HCT116 (cell line): ENCODE results near the gene SDC3. TPM values are rescaled to one million over a fixed set of nuclear protein-coding genes. Genes with fewer than 3 reads are reported as not detected.

Source experiments
- ATAC-seq: fragments of 200-7000 bp; cut with Tn5 transposase; 2 replicates; pipeline ENCODE4 v1.9.1; 2020; ENCODE audit warnings: mild to moderate bottlenecking, moderate library complexity
- BruUV-seq: library from RNA; stranded (reverse); fragments of 400-500 nt; replicated peaks from 2 replicates; lab custom pipeline; 2021; lab: Mats Ljungman, UMichigan
- CTCF ChIA-PET: fragments of 300-600 bp; sonication (Branson Sonifier 250); formaldehyde crosslinking; loops from one replicate; lab custom pipeline; 2021; ENCODE audit warnings: antibody characterized with exemption; lab: Charles Lee
- POLR2A ChIA-PET: fragments of 300-600, 350-600 bp; sonication (Branson Sonifier 250); formaldehyde crosslinking; loops from one replicate; lab custom pipeline; 2021; ENCODE audit warnings: antibody characterized with exemption; lab: Charles Lee
- RAD21 ChIA-PET, 2 experiments: fragments of 300-600 bp; sonication (Branson Sonifier 250); formaldehyde crosslinking; loops; one replicate each; lab custom pipeline; 2023; ENCODE audit warnings: low total read pairs in 2 of 2; ENCODE audit not compliant: uncharacterized antibody in 2 of 2, unreplicated experiment in 2 of 2, low non-redundant PET in 1 of 2; lab: Charles Lee
- DNase-seq: peaks from one replicate; pipeline ENCODE4 v3.0.0-alpha.2; 2010; ENCODE audit warnings: low read depth, low spot score
- H2AFZ ChIP-seq: fragments of 200-600 bp; shearing (Covaris generic), sonication (generic); 2 replicates; pipeline ENCODE4 v1.6.1; 2017; ENCODE audit warnings: low read depth, mixed run types, mixed read lengths, antibody characterized with exemption, low read length; ENCODE audit not compliant: poor library complexity, severe bottlenecking
- H3K27ac ChIP-seq: 2 replicates; pipeline ENCODE4 v1.5.1; 2012; ENCODE audit warnings: low read depth, low read length
- H3K27me3 ChIP-seq: fragments of 200-600 bp; sonication (generic); 2 replicates; pipeline ENCODE4 v1.6.1; 2016; ENCODE audit warnings: mixed run types, low read length, mixed read lengths; ENCODE audit not compliant: insufficient read depth
- H3K36me3 ChIP-seq, 2 experiments: fragments of 200-500 bp in 1 of 2; fragments of 200-600 bp in 1 of 2; sonication (Bioruptor generic) in 1 of 2; sonication (generic) in 1 of 2; 2 replicates each; pipeline versions ENCODE4 v1.5.1 to v1.6.1; 2014 to 2016; ENCODE audit warnings: low read length in 2 of 2, inconsistent platforms in 1 of 2, mixed read lengths in 1 of 2, mixed run types in 1 of 2; ENCODE audit not compliant: insufficient read depth in 2 of 2, control insufficient read depth in 1 of 2
- H3K4me1 ChIP-seq, 2 experiments: fragments of 200-600 bp in 1 of 2; sonication (generic) in 1 of 2; 2 replicates each; pipeline versions ENCODE4 v1.5.1 to v1.6.1; 2012 to 2017; ENCODE audit warnings: low read length in 2 of 2, inconsistent platforms in 1 of 2, mild to moderate bottlenecking in 1 of 2, mixed read lengths in 1 of 2, mixed run types in 1 of 2, moderate library complexity in 1 of 2; ENCODE audit not compliant: insufficient read depth in 2 of 2, control insufficient read depth in 1 of 2
- H3K4me2 ChIP-seq: fragments of 200-600 bp; sonication (generic); 2 replicates; pipeline ENCODE4 v1.6.1; 2017; ENCODE audit warnings: mixed run types, low read length, mixed read lengths
- H3K4me3 ChIP-seq, 2 experiments: fragments of 200-600 bp in 1 of 2; sonication (generic) in 1 of 2; replicated peaks in 1 of 2; 2 replicates each; pipeline ENCODE4 v1.5.1; 2011 to 2016; ENCODE audit warnings: low read length in 2 of 2, control low read depth in 1 of 2, low read depth in 1 of 2, mild to moderate bottlenecking in 1 of 2, mixed read lengths in 1 of 2, mixed run types in 1 of 2
- H3K79me2 ChIP-seq: fragments of 200-600 bp; sonication (generic); 2 replicates; pipeline ENCODE4 v1.6.1; 2017; ENCODE audit warnings: mild to moderate bottlenecking, mixed run types, low read length, moderate library complexity, mixed read lengths; ENCODE audit not compliant: insufficient read depth
- H3K9ac ChIP-seq: fragments of 200-600 bp; sonication (generic); 2 replicates; pipeline ENCODE4 v1.6.1; 2016; ENCODE audit warnings: low read length, mixed read lengths
- H3K9me2 ChIP-seq: fragments of 200-600 bp; sonication (generic), shearing (Covaris generic); 2 replicates; pipeline ENCODE4 v1.6.1; 2017; ENCODE audit warnings: mixed run types, mild to moderate bottlenecking, moderate library complexity; ENCODE audit not compliant: insufficient read depth
- H3K9me3 ChIP-seq, 2 experiments: fragments of 200-500 bp in 1 of 2; fragments of 200-600 bp in 1 of 2; sonication (Bioruptor generic) in 1 of 2; sonication (generic) in 1 of 2; 2 replicates each; pipeline ENCODE4 v1.6.1; 2014 to 2017; ENCODE audit warnings: low read length in 2 of 2, mixed read lengths in 2 of 2, inconsistent platforms in 1 of 2, low read depth in 1 of 2, mild to moderate bottlenecking in 1 of 2, mixed run types in 1 of 2, moderate library complexity in 1 of 2; ENCODE audit not compliant: control insufficient read depth in 1 of 2, insufficient read depth in 1 of 2
- H4K20me1 ChIP-seq: fragments of 200-600 bp; sonication (generic), shearing (Covaris generic); 2 replicates; pipeline ENCODE4 v1.6.1; 2017; ENCODE audit warnings: mixed run types, mild to moderate bottlenecking, moderate library complexity; ENCODE audit not compliant: insufficient read depth
- EGR1 ChIP-seq: IDR thresholded peaks from 2 replicates; pipeline ENCODE4 v1.6.1; 2012; ENCODE audit warnings: low read depth
- ELF1 ChIP-seq: IDR thresholded peaks from 2 replicates; pipeline ENCODE4 v1.6.1; 2012; ENCODE audit warnings: low read depth, borderline replicate concordance
- EZH2phosphoT487 ChIP-seq: fragments of 200-600 bp; IDR thresholded peaks from 2 replicates; pipeline ENCODE4 v1.6.1; 2018; ENCODE audit warnings: antibody characterized with exemption, borderline replicate concordance
- FOSL1 ChIP-seq: IDR thresholded peaks from 2 replicates; pipeline ENCODE4 v1.6.1; 2012; ENCODE audit warnings: low read depth
- JUND ChIP-seq: IDR thresholded peaks from 2 replicates; pipeline ENCODE4 v1.6.1; 2012
- POLR2A ChIP-seq: IDR thresholded peaks from 2 replicates; pipeline ENCODE4 v1.7.0; 2011; ENCODE audit warnings: borderline replicate concordance; ENCODE audit not compliant: insufficient read depth, insufficient read length; ENCODE audit errors: extremely low read depth
- SP1 ChIP-seq: IDR thresholded peaks from 2 replicates; pipeline ENCODE4 v1.6.1; 2012; ENCODE audit warnings: low read depth
- YY1 ChIP-seq: IDR thresholded peaks from 2 replicates; pipeline ENCODE4 v1.6.1; 2011; ENCODE audit warnings: low read length, low read depth, moderate library complexity, mild to moderate bottlenecking; ENCODE audit not compliant: insufficient replicate concordance; ENCODE audit errors: extremely low read depth
- intact Hi-C: fragments of 100-400 bp; cut with micrococcal nuclease; formaldehyde crosslinking; loops from 2 replicates; pipeline ENCODE4 v1.10.0; 2022
- total RNA-seq: library from RNA; stranded (reverse); gene quantifications from one replicate; pipeline ENCODE4 v1.2.1, GENCODE V29; 2021; ENCODE audit not compliant: unreplicated experiment
- TF ChIP-seq, protein P1 (sequence below): IDR thresholded peaks from 2 replicates; pipeline ENCODE4 v1.6.1; 2011; ENCODE audit warnings: mild to moderate bottlenecking, low read length, moderate library complexity; ENCODE audit not compliant: insufficient replicate concordance; ENCODE audit errors: extremely low read depth

The SDC3 gene
- total RNA-seq, 1 experiment from 2014 or later, result 40.1 TPM

DNA sequence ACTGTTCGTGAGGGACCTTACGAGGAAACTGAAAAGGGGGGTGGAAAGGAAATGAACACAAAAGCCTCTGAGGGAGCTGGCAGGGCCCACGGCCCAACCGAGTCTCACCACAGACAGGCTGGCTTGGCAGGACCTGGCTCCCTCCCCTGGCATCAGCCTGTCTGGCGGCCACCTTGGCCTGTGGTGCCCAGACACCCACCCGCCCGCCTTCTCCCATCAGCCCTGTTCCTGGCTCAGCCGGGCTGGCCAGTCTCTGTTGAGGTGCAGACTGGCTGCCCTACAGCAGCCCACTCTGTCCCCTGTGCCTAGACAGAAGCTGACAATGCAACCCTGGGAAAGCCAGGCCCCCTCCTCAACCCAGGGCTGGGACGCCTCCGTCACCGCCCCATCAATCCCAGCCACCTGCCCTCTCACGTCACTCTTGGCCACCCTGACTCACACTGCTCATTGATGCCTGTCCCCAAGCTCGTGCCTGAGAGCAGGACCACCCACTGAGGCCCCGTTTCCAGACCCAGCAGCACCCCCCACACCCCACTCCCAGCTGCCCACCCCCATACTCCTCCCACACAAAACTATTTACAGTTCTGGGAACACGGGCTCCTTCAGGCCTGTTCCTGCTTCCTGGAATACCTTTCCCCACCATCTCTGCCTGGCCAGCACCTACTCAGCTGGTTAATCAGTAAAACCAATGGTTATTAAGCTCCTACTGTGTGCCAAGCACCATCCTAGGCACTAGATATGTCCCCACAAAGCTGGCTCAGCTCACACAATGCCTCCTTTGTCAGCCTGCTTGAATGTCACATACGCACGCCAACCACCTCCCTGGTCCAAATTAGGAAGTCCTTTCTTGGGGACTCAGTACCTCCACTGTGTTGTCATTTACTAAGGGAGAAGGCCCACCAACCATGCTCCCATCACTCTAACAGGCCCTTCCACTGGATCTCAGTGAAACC lies 22.7 kb downstream of the SDC3 start (continued):
- TF ChIP-seq, protein P1, sequence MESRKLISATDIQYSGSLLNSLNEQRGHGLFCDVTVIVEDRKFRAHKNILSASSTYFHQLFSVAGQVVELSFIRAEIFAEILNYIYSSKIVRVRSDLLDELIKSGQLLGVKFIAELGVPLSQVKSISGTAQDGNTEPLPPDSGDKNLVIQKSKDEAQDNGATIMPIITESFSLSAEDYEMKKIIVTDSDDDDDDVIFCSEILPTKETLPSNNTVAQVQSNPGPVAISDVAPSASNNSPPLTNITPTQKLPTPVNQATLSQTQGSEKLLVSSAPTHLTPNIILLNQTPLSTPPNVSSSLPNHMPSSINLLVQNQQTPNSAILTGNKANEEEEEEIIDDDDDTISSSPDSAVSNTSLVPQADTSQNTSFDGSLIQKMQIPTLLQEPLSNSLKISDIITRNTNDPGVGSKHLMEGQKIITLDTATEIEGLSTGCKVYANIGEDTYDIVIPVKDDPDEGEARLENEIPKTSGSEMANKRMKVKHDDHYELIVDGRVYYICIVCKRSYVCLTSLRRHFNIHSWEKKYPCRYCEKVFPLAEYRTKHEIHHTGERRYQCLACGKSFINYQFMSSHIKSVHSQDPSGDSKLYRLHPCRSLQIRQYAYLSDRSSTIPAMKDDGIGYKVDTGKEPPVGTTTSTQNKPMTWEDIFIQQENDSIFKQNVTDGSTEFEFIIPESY, result no peak
- TF ChIP-seq FOSL1 (no peak), POLR2A (no peak), JUND (no peak), EGR1 (no peak), SP1 (no peak), ELF1 (no peak)

DNA sequence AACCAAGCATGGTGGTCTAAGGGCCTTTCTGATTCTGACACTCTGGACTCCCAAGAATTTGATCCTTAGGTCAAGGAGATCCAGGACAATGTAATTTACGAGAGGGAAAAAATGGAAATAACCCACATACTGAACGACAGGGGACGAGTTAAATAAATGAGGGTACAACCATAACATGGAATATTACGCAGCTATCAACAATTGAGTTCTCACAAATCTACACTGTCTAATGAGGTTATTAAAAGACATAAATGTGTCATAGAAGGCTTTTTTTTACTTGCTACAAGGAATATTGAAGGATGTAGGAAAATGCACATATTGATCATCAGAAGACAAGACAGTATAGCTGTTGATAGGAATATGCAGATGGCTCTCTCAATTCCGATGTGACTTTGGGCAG lies 23.8 kb downstream of the SDC3 start:
- H2AFZ ChIP-seq, result no peak overlapping the region
- H3K9me2 ChIP-seq, result no peaks in the 10 kb centered on the region
- H3K27ac ChIP-seq, result no peak overlapping the region
- no peak overlapping the region for H3K9ac ChIP-seq
- ChIA-PET POLR2A (no interaction called here), CTCF (no interaction called here)
- intact Hi-C loops, result no loop called here
- no peaks in the 10 kb centered on the region for H3K9me3 ChIP-seq
- no peaks in the 10 kb centered on the region for H3K27me3 ChIP-seq
- no TSS peak for BruUV-seq
- no peak overlapping the region for H3K4me3 ChIP-seq
- TF ChIP-seq EZH2phosphoT487, result no peak
- TF ChIP-seq YY1, result no peak
- TF ChIP-seq, all 23 proteins: peak for 0
- RAD21 ChIA-PET, result no interaction called here
- Histone ChIP-seq H3K4me2 (no peak overlapping the region), H3K4me1 (peaks cover 0 to 3% of the 10 kb centered on the region in 2 experiments; a peak in 1 of 4 replicates), H4K20me1 (no peaks in the 10 kb centered on the region), H3K36me3 (no peaks in the 10 kb centered on the region), H3K79me2 (no peaks in the 10 kb centered on the region)
- ATAC-seq (no peak), DNase-seq (no peak)
